Stimulated activated naive CD8-positive, alpha-beta T cell treated with anti-CD3 and anti-CD28 coated beads, Interleukin-15, amount 100 ng/mL, for 72 hours (primary cell): ENCODE results near the gene DHRS12.

Experiments
- ATAC-seq: fragments of 150-1000 bp; cut with Tn5 transposase; 2 replicates; pipeline ENCODE4 v1.10.0; 2021; ENCODE audit warnings: mild to moderate bottlenecking, moderate library complexity
- DNase-seq, 2 donors: peaks; one replicate each; pipeline ENCODE4 v3.0.0; 2021 to 2022
- H3K27ac Mint-ChIP-seq, 2 donors: one replicate each; pipeline ENCODE4 v1.8.0; 2022; ENCODE audit warnings: mild to moderate bottlenecking in 2 of 2, mixed read lengths in 2 of 2, moderate library complexity in 2 of 2
- H3K27me3 Mint-ChIP-seq: one replicate; pipeline ENCODE4 v1.8.0; 2022; ENCODE audit warnings: mixed read lengths
- H3K4me1 Mint-ChIP-seq: one replicate; pipeline ENCODE4 v1.8.0; 2022; ENCODE audit warnings: mild to moderate bottlenecking, mixed read lengths
- H3K4me3 Mint-ChIP-seq, 2 donors: one replicate each; pipeline ENCODE4 v1.8.0; 2022; ENCODE audit warnings: mild to moderate bottlenecking in 2 of 2, mixed read lengths in 2 of 2, moderate library complexity in 1 of 2
- H3K9me3 Mint-ChIP-seq, 2 donors: one replicate each; pipeline ENCODE4 v1.8.0; 2022; ENCODE audit warnings: mixed read lengths in 2 of 2

DHRS12 gene

GRCh38 chr13:51724721-51725120, 79.2 kb downstream of the DHRS12 start:
- Mint-ChIP-seq H3K4me1 (no peaks in the 10 kb centered on the region), H3K27ac (no peak overlapping the region), H3K9me3 (no peaks in the 10 kb centered on the region), H3K27me3 (no peaks in the 10 kb centered on the region), H3K4me3 (no peak overlapping the region)
- DNase-seq, result no peak
- ATAC-seq, result no peak

- Mint-ChIP-seq H3K4me3 (no peak overlapping the region), H3K27ac (no peak overlapping the region), H3K9me3 (no peaks in the 10 kb centered on the region), H3K4me1 (no peaks in the 10 kb centered on the region), H3K27me3 (no peaks in the 10 kb centered on the region)
- DNase-seq (no peak), ATAC-seq (no peak)
Measured at GRCh38 chr13:51723529-51723928, 80.4 kb downstream of the DHRS12 start.

GRCh38 chr13:51721496-51721895, 82.5 kb downstream of the DHRS12 start:
- Mint-ChIP-seq H3K4me3 (no peak overlapping the region), H3K27me3 (no peaks in the 10 kb centered on the region), H3K4me1 (no peaks in the 10 kb centered on the region), H3K27ac (no peak overlapping the region), H3K9me3 (no peaks in the 10 kb centered on the region)
- ATAC-seq (no peak), DNase-seq (no peak)

GRCh38 chr13:51719394-51719793, 84.6 kb downstream of the DHRS12 start:
- Mint-ChIP-seq H3K4me1 (no peaks in the 10 kb centered on the region), H3K9me3 (no peaks in the 10 kb centered on the region), H3K27ac (no peak overlapping the region), H3K27me3 (no peaks in the 10 kb centered on the region), H3K4me3 (no peak overlapping the region)
- DNase-seq (no peak), ATAC-seq (no peak)
